CD4-positive, alpha-beta memory T cell (primary cell): ENCODE measurements around the gene SUN5. TPM values are rescaled to one million over a fixed set of nuclear protein-coding genes. Genes with fewer than 3 reads are reported as not detected.
"Not testable (repeated sequence)": the region's sequence is repeated elsewhere in the genome, so short reads cannot be mapped to it uniquely, and the experiment has no call there.

Experiments
- CTCF ChIA-PET: fragments of 350-600 bp; sonication (Branson Sonifier 250); formaldehyde crosslinking; loops from one replicate; lab custom pipeline; 2021; ENCODE audit warnings: inconsistent platforms; ENCODE audit not compliant: partially characterized antibody; lab: Charles Lee
- POLR2A ChIA-PET: fragments of 350-600 bp; sonication (Branson Sonifier 250); formaldehyde crosslinking; loops from one replicate; lab custom pipeline; 2021; ENCODE audit not compliant: partially characterized antibody; lab: Charles Lee
- DNase-seq, 5 donors: peaks; one replicate each; pipeline versions ENCODE4 v3.0.0 to v3.0.0-alpha.2; 2020 to 2022; ENCODE audit warnings: mixed read lengths in 1 of 5
- H3K27ac ChIP-seq: one replicate; pipeline ENCODE4 v1.7.0; 2013; ENCODE audit warnings: low read depth, low read length
- H3K27me3 ChIP-seq: 2 replicates; pipeline ENCODE4 v1.7.0; 2013; ENCODE audit warnings: mild to moderate bottlenecking, low read length, moderate library complexity; ENCODE audit not compliant: insufficient read depth
- H3K36me3 ChIP-seq: 2 replicates; pipeline ENCODE4 v1.7.0; 2013; ENCODE audit warnings: mild to moderate bottlenecking, low read length, moderate library complexity; ENCODE audit not compliant: insufficient read depth
- H3K4me1 ChIP-seq: 2 replicates; pipeline ENCODE4 v1.7.0; 2013; ENCODE audit warnings: mild to moderate bottlenecking, low read length, moderate library complexity; ENCODE audit not compliant: insufficient read depth
- H3K4me3 ChIP-seq, 2 donors: one replicate each; pipeline ENCODE4 v1.7.0; 2013; ENCODE audit warnings: low read length in 2 of 2, mild to moderate bottlenecking in 1 of 2
- H3K9me3 ChIP-seq, 2 donors: one replicate each; pipeline ENCODE4 v1.7.0; 2013; ENCODE audit warnings: low read length in 2 of 2, control low read depth in 1 of 2; ENCODE audit not compliant: control insufficient read depth in 1 of 2
- H3K27ac Mint-ChIP-seq, 7 donors: one replicate each; pipeline ENCODE4 v1.8.0; 2020 to 2021; ENCODE audit warnings: mixed read lengths in 7 of 7, mild to moderate bottlenecking in 6 of 7, inconsistent platforms in 3 of 7, moderate library complexity in 3 of 7
- H3K27me3 Mint-ChIP-seq, 2 donors: one replicate each; pipeline ENCODE4 v1.8.0; 2020 to 2021; ENCODE audit warnings: mixed read lengths in 2 of 2
- H3K36me3 Mint-ChIP-seq, 2 donors: one replicate each; pipeline ENCODE4 v1.8.0; 2020 to 2021; ENCODE audit warnings: mixed read lengths in 2 of 2, inconsistent platforms in 1 of 2, mild to moderate bottlenecking in 1 of 2
- H3K4me1 Mint-ChIP-seq, 4 donors: one replicate each; pipeline ENCODE4 v1.8.0; 2020 to 2021; ENCODE audit warnings: mixed read lengths in 4 of 4, mild to moderate bottlenecking in 1 of 4
- H3K4me3 Mint-ChIP-seq, 8 donors: one replicate each; pipeline ENCODE4 v1.8.0; 2020 to 2021; ENCODE audit warnings: mixed read lengths in 8 of 8, mild to moderate bottlenecking in 7 of 8, moderate library complexity in 6 of 8, inconsistent platforms in 3 of 8
- H3K9me3 Mint-ChIP-seq, 8 donors: one replicate each; pipeline ENCODE4 v1.8.0; 2020 to 2021; ENCODE audit warnings: mixed read lengths in 8 of 8, mild to moderate bottlenecking in 5 of 8, inconsistent platforms in 3 of 8, moderate library complexity in 1 of 8
- intact Hi-C: fragments of 100-400 bp; cut with micrococcal nuclease; formaldehyde crosslinking; loops from one replicate; pipeline ENCODE4 v1.15.1; 2023
- polyA plus RNA-seq, 2 donors: library from polyadenylated mRNA; unstranded; fragments of 300-500 nt; fragmentation: Illumina TruSeq; gene quantifications; one replicate each; pipeline ENCODE4 v1.2.3, GENCODE V29; 2021
- total RNA-seq, 2 experiments: library from RNA; stranded (reverse); gene quantifications; one replicate each; pipeline ENCODE4 v1.2.3, GENCODE V29; 2021

Gene SUN5
- total and polyA plus RNA-seq, 4 experiments from 2014 or later, result not detected

DNA sequence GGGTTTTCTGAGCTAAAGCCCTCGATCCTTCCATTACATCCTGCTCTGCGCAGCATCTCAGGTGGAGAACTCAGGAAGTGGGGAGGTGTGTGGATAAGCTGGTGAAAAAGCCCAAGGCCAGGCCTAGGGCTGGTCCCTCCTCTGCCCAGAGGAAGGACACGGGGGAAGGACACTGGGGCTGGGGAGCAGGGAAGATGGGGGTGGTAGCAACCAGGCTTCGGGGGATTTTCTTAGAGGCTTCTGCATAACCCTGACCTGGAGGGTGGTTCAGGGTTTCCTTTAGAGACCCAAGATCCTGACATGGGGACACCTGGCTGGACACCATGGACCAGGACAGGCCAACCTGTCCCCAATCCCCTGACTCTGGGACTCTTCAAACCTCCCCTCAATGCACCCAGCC lies 37.9 kb downstream of the SUN5 start:
- ChIA-PET POLR2A (interaction anchor here (0.8 to 4.2 kb wide), 8 partner anchors 8 to 146 kb away, joined by 3 to 19 read pairs (median 4); partner anchors contain the start of genes MAPRE1 and SUN5), CTCF (interaction anchor here (0.6 to 10.1 kb wide), 7 partner anchors 11 to 78 kb away, joined by 3 to 86 read pairs (median 4); partner anchors contain the start of gene SUN5)
- H3K9me3 Mint-ChIP-seq, result no peaks in the 10 kb centered on the region
- H3K27me3 Mint-ChIP-seq, result no peaks in the 10 kb centered on the region
- H3K4me3 Mint-ChIP-seq, result peak overlapping the region in 7 of 8 donors; percentile 46 to 90 (median 76)
- DNase-seq, result no peak
- Histone ChIP-seq H3K27ac (peak overlapping the region; percentile 94), H3K27me3 (no peaks in the 10 kb centered on the region), H3K36me3 (no peaks in the 10 kb centered on the region), H3K9me3 (no peaks in the 10 kb centered on the region), H3K4me3 (peak overlapping the region in 1 of 2 donors; percentile 25), H3K4me1 (peaks cover 74% of the 10 kb centered on the region)
- H3K27ac Mint-ChIP-seq, result peak overlapping the region in 5 of 7 donors; percentile 86 to 99 (median 96)
- peaks cover 0 to 1% of the 10 kb centered on the region in 2 donors for H3K36me3 Mint-ChIP-seq
- intact Hi-C loops, result no loop called here
- peaks cover 15 to 63% (median 41%) of the 10 kb centered on the region in 4 donors for H3K4me1 Mint-ChIP-seq

DNA sequence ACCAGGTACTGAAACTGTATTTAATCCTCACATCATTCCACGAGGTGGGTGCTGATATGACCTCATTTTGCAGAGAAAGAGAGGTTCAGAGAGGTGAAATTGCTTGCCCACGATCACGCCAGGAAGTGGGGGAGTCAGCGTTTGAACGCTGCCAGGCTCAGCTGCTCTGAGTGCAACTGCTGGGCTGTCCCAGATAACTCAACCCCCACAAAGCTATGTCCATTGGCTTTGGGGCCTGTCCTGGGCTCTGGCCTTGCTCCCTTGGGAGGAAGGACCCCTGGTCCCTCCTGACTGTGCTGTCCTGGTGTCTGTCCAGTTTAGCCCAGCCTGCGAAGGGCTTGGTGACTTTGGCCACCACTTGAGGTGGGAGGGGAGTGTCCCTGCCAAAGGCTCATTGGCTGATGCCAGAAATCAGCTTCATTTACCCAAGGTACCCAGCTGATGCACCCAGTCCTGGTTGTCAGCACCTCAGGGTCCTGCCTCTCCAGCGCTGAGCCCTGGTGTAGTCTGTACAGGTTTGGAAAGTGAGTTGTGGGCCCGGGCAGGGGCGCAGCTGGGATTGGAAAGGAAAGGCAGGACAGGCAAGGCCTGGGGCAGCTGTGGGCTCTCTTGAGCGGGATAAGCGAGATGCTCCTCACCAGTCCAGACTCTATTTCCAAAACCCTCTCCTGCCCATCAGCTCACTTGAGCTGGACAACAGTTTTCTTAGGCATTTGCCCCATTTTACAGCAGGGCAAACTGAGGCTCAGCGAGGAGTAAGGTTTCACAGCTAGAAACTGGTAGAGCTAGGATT lies 38.5 kb downstream of the SUN5 start:
- H3K27me3 ChIP-seq, result no peaks in the 10 kb centered on the region
- H3K4me1 Mint-ChIP-seq, result peaks cover 15 to 60% (median 40%) of the 10 kb centered on the region in 4 donors
- peak overlapping the region; percentile 25 to 27 for H3K4me3 ChIP-seq
- peaks cover 67% of the 10 kb centered on the region for H3K4me1 ChIP-seq
- ChIA-PET POLR2A (interaction anchor here (0.8 to 4.2 kb wide), 7 partner anchors 9 to 145 kb away, joined by 3 to 19 read pairs (median 4); partner anchors contain the start of genes MAPRE1 and SUN5), CTCF (interaction anchor here (0.5 to 10.1 kb wide), 6 partner anchors 11 to 77 kb away, joined by 3 to 86 read pairs (median 4); partner anchors contain the start of gene SUN5)
- H3K9me3 ChIP-seq, result no peaks in the 10 kb centered on the region
- peaks cover 0 to 1% of the 10 kb centered on the region in 2 donors for H3K36me3 Mint-ChIP-seq
- no peaks in the 10 kb centered on the region for H3K36me3 ChIP-seq
- intact Hi-C loops, result no loop called here
- H3K27ac Mint-ChIP-seq, result peak overlapping the region in 6 of 7 donors; percentile 57 to 99 (median 90)
- H3K4me3 Mint-ChIP-seq, result peak overlapping the region in 7 of 8 donors; percentile 46 to 90 (median 76)
- peak in 4 of 5 donors; percentile 30 to 66 (median 44) for DNase-seq
- peak overlapping the region; percentile 94 for H3K27ac ChIP-seq
- peaks cover 0 to 2% (median 0%) of the 10 kb centered on the region in 8 donors for H3K9me3 Mint-ChIP-seq
- H3K27me3 Mint-ChIP-seq, result no peaks in the 10 kb centered on the region

- H3K9me3 ChIP-seq, result no peaks in the 10 kb centered on the region
- peak overlapping the region; percentile 94 for H3K27ac ChIP-seq
- H3K27me3 ChIP-seq, result no peaks in the 10 kb centered on the region
- CTCF ChIA-PET, result interaction anchor here (0.5 to 10.1 kb wide), 5 partner anchors 11 to 60 kb away, joined by 3 to 86 read pairs (median 4); partner anchors contain the start of gene SUN5
- peaks cover 0 to 1% of the 10 kb centered on the region in 2 donors for H3K36me3 Mint-ChIP-seq
- POLR2A ChIA-PET, result interaction anchor here (2.2 to 4.2 kb wide), 2 partner anchors 10 to 19 kb away, joined by 11 to 19 read pairs; no protein-coding TSS in a partner anchor
- H3K4me3 Mint-ChIP-seq, result peak overlapping the region in 6 of 8 donors; percentile 7 to 90 (median 72)
- H3K4me1 ChIP-seq, result peaks cover 61% of the 10 kb centered on the region
- peaks cover 15 to 54% (median 38%) of the 10 kb centered on the region in 4 donors for H3K4me1 Mint-ChIP-seq
- H3K4me3 ChIP-seq, result no peak overlapping the region
- H3K9me3 Mint-ChIP-seq, result peaks cover 0 to 2% (median 0%) of the 10 kb centered on the region in 8 donors
- intact Hi-C loops, result no loop called here
- no peaks in the 10 kb centered on the region for H3K36me3 ChIP-seq
- no peak for DNase-seq
- H3K27ac Mint-ChIP-seq, result peak overlapping the region in 6 of 7 donors; percentile 57 to 99 (median 84)
- no peaks in the 10 kb centered on the region for H3K27me3 Mint-ChIP-seq
These were observed 39.1 kb downstream of the SUN5 start for GRCh38 chr20:32965115-32965514.

GRCh38 chr20:32964575-32964974 lies 39.7 kb downstream of the SUN5 start:
- H3K4me1 Mint-ChIP-seq, result peaks cover 15 to 49% (median 36%) of the 10 kb centered on the region in 4 donors
- intact Hi-C loops, result no loop called here
- peak overlapping the region in 2 of 7 donors; percentile 46 to 47 for H3K27ac Mint-ChIP-seq

GRCh38 chr20:32963176-32963575 lies 41.1 kb downstream of the SUN5 start:
- Mint-ChIP-seq H3K4me3 (no peak overlapping the region), H3K27me3 (no peaks in the 10 kb centered on the region), H3K4me1 (peaks cover 15 to 38% (median 34%) of the 10 kb centered on the region in 4 donors), H3K9me3 (peaks cover 0 to 7% (median 3%) of the 10 kb centered on the region in 8 donors), H3K27ac (peak overlapping the region in 2 of 7 donors; percentile 42 to 52), H3K36me3 (peaks cover under 1 to 1% of the 10 kb centered on the region in 2 donors)
- POLR2A ChIA-PET, result interaction anchor here (2.0 kb wide), 1 partner anchor 9 kb away, joined by 5 read pairs; no protein-coding TSS in a partner anchor
- H3K9me3 ChIP-seq, result no peaks in the 10 kb centered on the region
- H3K4me3 ChIP-seq, result no peak overlapping the region
- CTCF ChIA-PET, result no interaction called here
- DNase-seq, result no peak
- H3K36me3 ChIP-seq, result no peaks in the 10 kb centered on the region
- H3K27ac ChIP-seq, result no peak overlapping the region
- intact Hi-C loops, result no loop called here
- no peaks in the 10 kb centered on the region for H3K27me3 ChIP-seq
- H3K4me1 ChIP-seq, result peaks cover 41% of the 10 kb centered on the region

More at GRCh38 chr20:32964575-32964974, 39.7 kb downstream of the SUN5 start:
- peaks cover 0 to 2% (median 0%) of the 10 kb centered on the region in 8 donors for H3K9me3 Mint-ChIP-seq
- H3K36me3 ChIP-seq, result no peaks in the 10 kb centered on the region
- no peak overlapping the region for H3K4me3 ChIP-seq
- H3K27me3 ChIP-seq, result no peaks in the 10 kb centered on the region
- peaks cover 0 to 1% of the 10 kb centered on the region in 2 donors for H3K36me3 Mint-ChIP-seq
- DNase-seq, result no peak
- H3K9me3 ChIP-seq, result no peaks in the 10 kb centered on the region
- no peaks in the 10 kb centered on the region for H3K27me3 Mint-ChIP-seq
- no peak overlapping the region for H3K27ac ChIP-seq
- H3K4me1 ChIP-seq, result peaks cover 55% of the 10 kb centered on the region
- ChIA-PET CTCF (interaction anchor here (1.2 to 10.1 kb wide), 2 partner anchors 19 to 20 kb away, joined by 3 to 86 read pairs; no protein-coding TSS in a partner anchor), POLR2A (interaction anchor here (2.0 to 2.2 kb wide), 2 partner anchors 7 to 10 kb away, joined by 5 to 11 read pairs; no protein-coding TSS in a partner anchor)
- no peak overlapping the region for H3K4me3 Mint-ChIP-seq

DNA sequence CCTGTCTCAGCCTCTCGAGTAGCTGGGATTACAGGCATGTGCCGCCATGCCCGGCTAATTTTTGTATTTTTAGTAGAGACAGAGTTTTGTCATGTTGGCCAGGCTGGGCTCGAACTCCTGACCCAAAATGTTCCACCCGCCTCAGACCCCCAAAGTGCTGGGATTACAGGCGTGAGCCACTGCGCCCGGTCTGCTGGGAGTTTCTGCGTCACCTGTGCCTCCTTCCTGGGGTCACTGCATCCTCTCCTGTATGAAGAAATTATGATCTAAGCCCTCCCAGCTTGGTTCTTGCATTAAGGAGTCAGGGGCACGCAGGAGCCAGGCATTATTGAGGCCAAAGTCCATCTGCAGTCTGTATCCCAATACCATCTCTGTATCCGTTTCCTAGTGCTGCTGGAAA lies 41.6 kb downstream of the SUN5 start:
- H3K36me3 Mint-ChIP-seq, H3K9me3 ChIP-seq, H3K27me3 ChIP-seq, CTCF ChIA-PET, intact Hi-C loops, H3K27ac ChIP-seq, H3K4me3 Mint-ChIP-seq, H3K27me3 Mint-ChIP-seq, DNase-seq, H3K4me3 ChIP-seq, H3K36me3 ChIP-seq: not testable (repeated sequence)
- peak overlapping the region in 3 of 7 donors; percentile 13 to 52 (median 41) for H3K27ac Mint-ChIP-seq
- peaks cover 15 to 32% (median 31%) of the 10 kb centered on the region in 4 donors for H3K4me1 Mint-ChIP-seq
- POLR2A ChIA-PET, result interaction anchor here (2.0 kb wide), 1 partner anchor 9 kb away, joined by 5 read pairs; no protein-coding TSS in a partner anchor
- H3K4me1 ChIP-seq, result peaks cover 36% of the 10 kb centered on the region
- H3K9me3 Mint-ChIP-seq, result peaks cover 0 to 13% (median 8%) of the 10 kb centered on the region in 8 donors
